ENCODE measurements around the gene CALML3. TPM values are rescaled to one million over a fixed set of nuclear protein-coding genes. Genes with fewer than 3 reads are reported as not detected.
"Not testable (repeated sequence)": the region's sequence is repeated elsewhere in the genome, so short reads cannot be mapped to it uniquely, and the experiment has no call there.

The CALML3 gene
- total RNA-seq, 1 donor from 2014 or later = not detected

DNA sequence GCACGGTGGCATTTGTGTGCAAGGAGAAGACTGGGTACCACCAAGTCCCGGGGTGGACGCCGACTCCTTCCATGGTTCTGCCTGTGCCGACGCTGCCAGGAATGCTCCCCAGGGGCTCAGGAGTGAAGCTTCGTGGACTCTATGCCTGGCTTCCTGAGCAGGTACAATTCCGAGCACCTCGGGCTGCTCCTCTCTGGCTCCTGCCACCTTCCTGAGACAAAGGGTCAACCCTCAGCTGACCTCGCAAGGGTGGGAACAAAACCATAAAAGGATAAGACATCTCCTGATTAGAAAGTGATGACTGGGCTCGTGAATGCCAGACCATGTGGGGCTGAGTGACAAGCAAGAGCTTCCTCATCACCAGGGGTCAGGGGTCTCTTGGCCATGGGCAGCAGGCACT, 31.8 kb downstream of the CALML3 start:
- H3K4me1 ChIP-seq = no peaks in the 10 kb centered on the region
- no peak overlapping the region for H3K4me3 ChIP-seq
- peaks cover 21% of the 10 kb centered on the region for H3K27me3 ChIP-seq (ENCODE audit: low read depth)
- H3K36me3 ChIP-seq = no peaks in the 10 kb centered on the region
- H3K27ac ChIP-seq (replicated peaks) = no peak overlapping the region
- TF ChIP-seq, protein P1, sequence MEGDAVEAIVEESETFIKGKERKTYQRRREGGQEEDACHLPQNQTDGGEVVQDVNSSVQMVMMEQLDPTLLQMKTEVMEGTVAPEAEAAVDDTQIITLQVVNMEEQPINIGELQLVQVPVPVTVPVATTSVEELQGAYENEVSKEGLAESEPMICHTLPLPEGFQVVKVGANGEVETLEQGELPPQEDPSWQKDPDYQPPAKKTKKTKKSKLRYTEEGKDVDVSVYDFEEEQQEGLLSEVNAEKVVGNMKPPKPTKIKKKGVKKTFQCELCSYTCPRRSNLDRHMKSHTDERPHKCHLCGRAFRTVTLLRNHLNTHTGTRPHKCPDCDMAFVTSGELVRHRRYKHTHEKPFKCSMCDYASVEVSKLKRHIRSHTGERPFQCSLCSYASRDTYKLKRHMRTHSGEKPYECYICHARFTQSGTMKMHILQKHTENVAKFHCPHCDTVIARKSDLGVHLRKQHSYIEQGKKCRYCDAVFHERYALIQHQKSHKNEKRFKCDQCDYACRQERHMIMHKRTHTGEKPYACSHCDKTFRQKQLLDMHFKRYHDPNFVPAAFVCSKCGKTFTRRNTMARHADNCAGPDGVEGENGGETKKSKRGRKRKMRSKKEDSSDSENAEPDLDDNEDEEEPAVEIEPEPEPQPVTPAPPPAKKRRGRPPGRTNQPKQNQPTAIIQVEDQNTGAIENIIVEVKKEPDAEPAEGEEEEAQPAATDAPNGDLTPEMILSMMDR (IDR thresholded peaks at IDR 0.05; ENCODE audit: borderline replicate concordance) = no peak
- intact Hi-C loops (cut with micrococcal nuclease) = no loop called here
- H3K9me3 ChIP-seq (replicated peaks) = no peaks in the 10 kb centered on the region
- no peak for DNase-seq

DNA sequence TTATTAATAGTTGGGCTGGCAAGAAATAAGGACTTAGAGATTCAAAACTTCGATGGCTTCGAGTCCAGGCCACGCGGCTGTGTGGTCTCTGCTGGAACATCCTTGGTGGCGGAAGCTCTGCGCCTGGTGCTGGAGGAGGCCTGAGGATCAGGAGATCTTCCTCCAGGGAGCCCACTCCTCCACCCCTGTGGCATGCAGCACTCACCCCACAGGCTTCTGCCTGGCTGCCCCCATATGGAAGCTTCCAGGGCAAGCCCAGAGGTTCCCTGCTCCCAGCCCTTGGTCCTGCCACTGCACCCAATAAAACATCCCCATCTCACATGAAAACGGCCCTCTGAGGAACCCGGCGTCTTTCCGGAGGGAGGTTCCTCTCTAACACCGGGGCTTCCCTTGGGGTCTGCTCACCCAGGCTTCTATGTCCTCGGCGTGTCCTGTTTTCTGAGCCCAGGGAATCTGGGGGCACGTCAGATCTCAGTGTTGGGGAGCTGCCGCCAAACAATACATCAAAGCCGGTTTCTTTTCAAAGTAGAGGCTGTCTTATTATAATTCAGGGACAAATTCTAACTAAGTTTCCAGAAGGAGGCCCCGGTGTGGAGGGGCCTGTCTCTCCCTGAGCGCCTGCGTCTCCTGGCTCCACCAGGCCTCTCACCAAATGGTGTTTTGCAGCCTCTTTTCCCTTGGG, 32.4 kb downstream of the CALML3 start:
- TF ChIP-seq, protein P1 (IDR thresholded peaks at IDR 0.05; ENCODE audit: borderline replicate concordance) = no peak
- peaks cover 21% of the 10 kb centered on the region for H3K27me3 ChIP-seq (ENCODE audit: low read depth)
- intact Hi-C loops (cut with micrococcal nuclease) = no loop called here
- H3K4me1 ChIP-seq = no peaks in the 10 kb centered on the region
- no peak overlapping the region for H3K4me3 ChIP-seq
- no peaks in the 10 kb centered on the region for H3K9me3 ChIP-seq (replicated peaks)
- DNase-seq = no peak
- no peaks in the 10 kb centered on the region for H3K36me3 ChIP-seq
- no peak overlapping the region for H3K27ac ChIP-seq (replicated peaks)

DNA sequence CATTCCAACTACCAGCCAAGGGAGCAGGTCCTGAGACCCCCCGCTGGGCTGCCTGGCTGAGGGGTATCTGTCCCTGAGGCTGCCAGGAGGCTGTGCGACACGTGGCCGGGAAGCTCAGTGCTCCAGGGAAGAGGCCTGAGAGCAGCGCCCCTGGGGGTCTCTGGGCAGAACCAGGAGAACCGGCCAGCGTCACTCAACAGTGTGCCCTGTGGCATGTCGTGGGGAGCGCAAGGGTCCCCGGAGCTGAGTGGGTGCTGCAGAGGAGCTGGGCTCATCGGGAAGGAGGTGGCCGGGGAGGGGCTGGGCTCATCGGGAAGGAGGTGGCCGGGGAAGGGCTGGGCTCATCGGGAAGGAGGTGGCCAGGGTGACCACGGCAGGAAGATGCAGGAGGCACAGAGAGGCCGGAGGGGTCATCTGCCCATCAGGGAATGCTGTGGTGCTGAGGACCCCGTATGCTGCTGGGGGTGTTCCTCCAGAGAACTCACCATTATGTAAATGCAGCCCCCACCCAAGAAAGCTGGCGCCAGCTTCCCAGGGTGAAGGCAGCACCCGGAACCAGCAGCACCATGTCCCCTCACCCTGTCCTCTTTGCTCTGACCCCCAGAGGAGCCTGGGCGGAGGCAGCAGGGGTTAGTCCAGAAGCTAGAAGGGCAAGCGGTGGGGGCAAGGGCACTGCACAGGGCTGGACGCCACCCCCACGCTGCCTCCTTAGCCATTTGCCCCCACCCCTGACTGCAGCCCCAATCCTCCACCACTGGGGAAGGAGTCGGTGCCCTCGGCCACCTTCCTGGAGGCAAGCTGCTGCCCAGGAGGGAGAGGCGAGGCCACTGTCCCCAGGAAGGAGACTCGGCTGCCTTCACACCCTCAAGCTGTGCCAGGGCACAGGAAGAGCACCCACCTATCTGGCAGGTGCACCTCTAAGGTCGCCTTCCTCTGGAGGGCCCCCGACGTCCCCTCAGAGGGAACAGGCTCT, 33.3 kb downstream of the CALML3 start:
- Histone ChIP-seq H3K27ac (replicated peaks) (no peak overlapping the region), H3K4me1 (no peaks in the 10 kb centered on the region), H3K9me3 (replicated peaks) (no peaks in the 10 kb centered on the region), H3K36me3 (no peaks in the 10 kb centered on the region), H3K4me3 (no peak overlapping the region), H3K27me3 (ENCODE audit: low read depth) (peaks cover 17% of the 10 kb centered on the region)
- no peak for DNase-seq
- intact Hi-C loops (cut with micrococcal nuclease) = no loop called here
- TF ChIP-seq, protein P1 (IDR thresholded peaks at IDR 0.05; ENCODE audit: borderline replicate concordance) = no peak

DNA sequence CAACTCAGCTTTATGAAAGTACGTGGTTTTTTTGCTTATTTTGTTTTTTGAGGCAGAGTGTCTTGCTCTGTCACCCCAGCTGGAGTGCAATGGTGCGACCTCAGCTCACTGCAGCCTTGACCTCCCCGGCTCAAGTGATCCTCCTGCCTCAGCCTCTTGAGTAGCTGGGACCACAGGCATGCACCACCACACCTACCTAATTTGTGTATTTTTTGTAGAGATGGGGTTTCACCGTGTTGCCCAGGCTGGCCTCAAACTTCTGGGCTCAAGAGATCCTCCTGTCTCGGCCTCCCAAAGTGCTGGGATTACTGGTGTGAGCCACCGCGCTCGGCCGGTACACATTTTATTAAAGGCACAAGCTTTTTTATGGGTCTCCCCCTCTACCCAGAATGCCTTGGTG, 34.3 kb downstream of the CALML3 start:
- H3K4me3 ChIP-seq; H3K4me1 ChIP-seq; H3K9me3 ChIP-seq (replicated peaks); DNase-seq; H3K36me3 ChIP-seq; intact Hi-C loops (cut with micrococcal nuclease); H3K27ac ChIP-seq (replicated peaks); H3K27me3 ChIP-seq (ENCODE audit: low read depth): not testable (repeated sequence)

DNA sequence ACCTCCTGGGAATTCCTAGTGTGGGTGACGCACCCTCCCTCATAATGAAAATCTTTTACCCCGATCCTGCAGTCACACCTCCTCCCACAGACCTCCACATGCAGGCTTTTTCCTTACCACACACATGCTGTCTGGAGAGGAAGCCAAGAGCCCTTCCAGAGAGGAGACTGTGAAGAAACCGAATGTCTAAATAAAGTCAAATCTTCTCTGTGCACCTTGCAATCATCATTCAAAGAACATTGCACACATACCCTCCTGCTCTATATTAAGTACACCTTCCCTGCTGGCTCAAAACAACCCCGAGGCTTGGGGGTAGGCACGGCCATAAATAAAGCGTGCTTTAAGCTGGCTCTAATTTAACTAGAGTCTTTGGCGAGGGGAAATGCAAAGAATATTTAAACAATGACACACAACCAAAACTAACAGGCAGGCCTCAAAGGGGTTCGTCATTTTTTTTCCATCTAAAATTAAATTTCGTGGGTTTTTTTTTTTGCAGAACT, 34.9 kb downstream of the CALML3 start:
- no peaks in the 10 kb centered on the region for H3K4me1 ChIP-seq
- H3K27ac ChIP-seq (replicated peaks) = no peak overlapping the region

More for the DNA sequence above, 34.9 kb downstream of the CALML3 start:
- Histone ChIP-seq H3K9me3 (replicated peaks) (no peaks in the 10 kb centered on the region), H3K36me3 (no peaks in the 10 kb centered on the region), H3K4me3 (no peak overlapping the region), H3K27me3 (ENCODE audit: low read depth) (peaks cover 8% of the 10 kb centered on the region)
- intact Hi-C loops (cut with micrococcal nuclease) = no loop called here
- DNase-seq = no peak
- TF ChIP-seq, protein P1 (IDR thresholded peaks at IDR 0.05; ENCODE audit: borderline replicate concordance) = no peak

All from left ventricle myocardium inferior (tissue), 1 donor.